ENCODE results near the gene MORC4.

MORC4 gene

DNA sequence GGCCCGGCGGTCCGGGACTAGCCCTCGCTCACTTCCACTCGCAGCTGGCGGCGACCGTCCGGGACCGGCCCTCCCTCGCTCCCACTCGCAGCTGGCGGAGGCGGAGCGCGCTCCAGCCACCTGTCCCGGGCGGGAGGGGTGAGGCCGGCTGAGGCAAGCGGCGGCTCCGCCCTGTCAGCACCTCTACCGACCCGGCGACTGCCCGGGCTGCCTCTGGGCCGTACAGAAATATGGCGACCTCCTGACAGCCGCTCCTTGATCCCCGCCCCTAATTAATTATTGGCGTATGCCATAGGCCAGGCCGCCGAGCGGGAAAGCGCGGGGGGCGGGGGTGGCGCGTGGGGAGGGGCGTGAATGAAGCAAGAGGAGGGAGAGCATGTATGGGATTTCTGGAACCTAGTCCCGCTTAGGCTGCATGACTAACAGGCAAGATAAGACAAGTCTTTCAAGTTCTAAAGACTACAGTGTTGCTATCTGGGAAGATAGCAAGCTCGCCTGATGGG, at the start of gene MORC4:
MORC4 (minus strand) TSS at position 200 of the 503 bp plus-strand sequence. CDS start 243 bp downstream, outside the sequence.
- no peak for DNase-seq
- H3K9ac ChIP-seq (ENCODE audit: low read depth, low read length), result no peak within 1 kb of the TSS
- H2AFZ ChIP-seq (ENCODE audit: low read depth, low read length), result no peak within 1 kb of the TSS

DNA sequence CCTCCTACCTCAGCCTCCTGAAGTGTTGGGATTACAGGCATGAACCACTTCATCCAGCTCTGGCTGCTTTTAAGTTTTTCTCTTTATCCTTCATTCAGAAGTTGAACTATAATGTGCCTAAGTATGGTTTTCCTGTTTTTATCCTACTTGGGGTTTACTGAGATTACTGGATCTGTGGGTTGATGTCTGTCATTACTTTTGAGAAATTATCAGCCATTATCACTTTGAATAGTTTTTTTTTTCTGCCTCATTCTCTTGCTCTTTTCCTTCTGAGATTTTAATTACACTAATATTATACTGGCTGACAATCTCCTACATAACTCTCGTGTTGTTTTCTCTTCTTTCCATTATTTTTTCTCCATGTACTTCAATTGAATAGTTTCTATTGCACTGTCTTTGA, 47.6 kb upstream of the MORC4 start:
- Histone ChIP-seq H3K9me3 (ENCODE audit: insufficient read depth, low read length, severe bottlenecking) (no peaks in the 10 kb centered on the region), H3K27me3 (ENCODE audit: insufficient read depth, low read length, poor library complexity) (no peaks in the 10 kb centered on the region), H2AFZ (ENCODE audit: low read depth, low read length) (no peak overlapping the region), H3K36me3 (ENCODE audit: insufficient read depth, low read length) (no peaks in the 10 kb centered on the region), H3K79me2 (ENCODE audit: insufficient read depth, low read length) (no peaks in the 10 kb centered on the region), H3K4me3 (ENCODE audit: low read depth in 1 of 2, low read length in 2 of 2) (no peak overlapping the region), H3K4me2 (ENCODE audit: insufficient read depth, low read length) (no peak overlapping the region), H4K20me1 (ENCODE audit: insufficient read depth, low read length) (no peaks in the 10 kb centered on the region), H3K27ac (ENCODE audit: low read length) (no peak overlapping the region), H3K9ac (ENCODE audit: low read depth, low read length) (no peak overlapping the region), H3K4me1 (ENCODE audit: insufficient read depth, low read length) (no peaks in the 10 kb centered on the region)
- DNase-seq (no peak), ATAC-seq (ENCODE audit: insufficient read depth, low read depth) (no peak)
- no peak for TF ChIP-seq EZH2 (IDR thresholded peaks at IDR 0.05; ENCODE audit: borderline replicate concordance, low read depth, low read length, severe bottlenecking)

More for the DNA sequence above, at the start of gene MORC4:
- H3K4me1 ChIP-seq (ENCODE audit: insufficient read depth, low read length), result no peaks in the 10 kb centered on the region
- H4K20me1 ChIP-seq (ENCODE audit: insufficient read depth, low read length), result no peaks in the 10 kb centered on the region
- no peaks in the 10 kb centered on the region for H3K9me3 ChIP-seq (ENCODE audit: insufficient read depth, low read length, severe bottlenecking)
- H3K79me2 ChIP-seq (ENCODE audit: insufficient read depth, low read length), result no peaks in the 10 kb centered on the region
- TF ChIP-seq, protein P1, sequence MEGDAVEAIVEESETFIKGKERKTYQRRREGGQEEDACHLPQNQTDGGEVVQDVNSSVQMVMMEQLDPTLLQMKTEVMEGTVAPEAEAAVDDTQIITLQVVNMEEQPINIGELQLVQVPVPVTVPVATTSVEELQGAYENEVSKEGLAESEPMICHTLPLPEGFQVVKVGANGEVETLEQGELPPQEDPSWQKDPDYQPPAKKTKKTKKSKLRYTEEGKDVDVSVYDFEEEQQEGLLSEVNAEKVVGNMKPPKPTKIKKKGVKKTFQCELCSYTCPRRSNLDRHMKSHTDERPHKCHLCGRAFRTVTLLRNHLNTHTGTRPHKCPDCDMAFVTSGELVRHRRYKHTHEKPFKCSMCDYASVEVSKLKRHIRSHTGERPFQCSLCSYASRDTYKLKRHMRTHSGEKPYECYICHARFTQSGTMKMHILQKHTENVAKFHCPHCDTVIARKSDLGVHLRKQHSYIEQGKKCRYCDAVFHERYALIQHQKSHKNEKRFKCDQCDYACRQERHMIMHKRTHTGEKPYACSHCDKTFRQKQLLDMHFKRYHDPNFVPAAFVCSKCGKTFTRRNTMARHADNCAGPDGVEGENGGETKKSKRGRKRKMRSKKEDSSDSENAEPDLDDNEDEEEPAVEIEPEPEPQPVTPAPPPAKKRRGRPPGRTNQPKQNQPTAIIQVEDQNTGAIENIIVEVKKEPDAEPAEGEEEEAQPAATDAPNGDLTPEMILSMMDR (IDR thresholded peaks at IDR 0.05; ENCODE audit: borderline replicate concordance, extremely low read depth, low read length, poor library complexity, severe bottlenecking), result no peak
- H3K27ac ChIP-seq (ENCODE audit: low read length), result no peak within 1 kb of the TSS
- H3K4me3 ChIP-seq (ENCODE audit: low read depth in 1 of 2, low read length in 2 of 2), result no peak within 1 kb of the TSS
- H3K27me3 ChIP-seq (ENCODE audit: insufficient read depth, low read length, poor library complexity), result no peaks in the 10 kb centered on the region
- H3K4me2 ChIP-seq (ENCODE audit: insufficient read depth, low read length), result no peak within 1 kb of the TSS
- no peaks in the 10 kb centered on the region for H3K36me3 ChIP-seq (ENCODE audit: insufficient read depth, low read length)
- no peak for ATAC-seq (ENCODE audit: insufficient read depth, low read depth)

DNA sequence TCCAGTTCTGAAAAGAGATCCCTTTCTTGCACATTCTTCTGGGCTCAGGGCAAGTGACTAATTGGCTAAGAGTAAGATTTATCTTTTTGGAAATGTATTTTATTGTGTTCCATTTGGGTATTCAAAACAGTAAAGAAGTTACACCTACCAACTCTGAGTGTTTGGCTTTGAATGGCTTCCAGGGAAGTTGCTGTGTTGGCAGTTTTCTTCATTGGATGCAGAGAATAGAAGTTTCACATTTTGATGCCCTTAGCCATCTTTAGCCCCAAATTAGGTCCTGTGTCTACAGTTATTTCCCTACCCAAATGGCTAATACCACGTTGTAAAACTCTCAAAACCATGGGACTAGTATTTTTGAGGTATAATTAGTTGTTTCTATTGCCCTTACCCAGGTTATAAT, 29.7 kb upstream of the MORC4 start:
- DNase-seq (no peak), ATAC-seq (ENCODE audit: insufficient read depth, low read depth) (no peak)
- no peak overlapping the region for H3K4me3 ChIP-seq (ENCODE audit: low read depth in 1 of 2, low read length in 2 of 2)
- H3K4me1 ChIP-seq (ENCODE audit: insufficient read depth, low read length), result no peaks in the 10 kb centered on the region
- H3K36me3 ChIP-seq (ENCODE audit: insufficient read depth, low read length), result no peaks in the 10 kb centered on the region
- H3K9me3 ChIP-seq (ENCODE audit: insufficient read depth, low read length, severe bottlenecking), result no peaks in the 10 kb centered on the region
- no peaks in the 10 kb centered on the region for H3K27me3 ChIP-seq (ENCODE audit: insufficient read depth, low read length, poor library complexity)
- H4K20me1 ChIP-seq (ENCODE audit: insufficient read depth, low read length), result no peaks in the 10 kb centered on the region
- H3K4me2 ChIP-seq (ENCODE audit: insufficient read depth, low read length), result no peak overlapping the region
- H2AFZ ChIP-seq (ENCODE audit: low read depth, low read length), result no peak overlapping the region
- H3K79me2 ChIP-seq (ENCODE audit: insufficient read depth, low read length), result no peaks in the 10 kb centered on the region
- TF ChIP-seq EZH2 (IDR thresholded peaks at IDR 0.05; ENCODE audit: borderline replicate concordance, low read depth, low read length, severe bottlenecking), result no peak
- TF ChIP-seq, protein P1 (IDR thresholded peaks at IDR 0.05; ENCODE audit: borderline replicate concordance, extremely low read depth, low read length, poor library complexity, severe bottlenecking), result no peak
- H3K9ac ChIP-seq (ENCODE audit: low read depth, low read length), result no peak overlapping the region
- no peak overlapping the region for H3K27ac ChIP-seq (ENCODE audit: low read length)

DNA sequence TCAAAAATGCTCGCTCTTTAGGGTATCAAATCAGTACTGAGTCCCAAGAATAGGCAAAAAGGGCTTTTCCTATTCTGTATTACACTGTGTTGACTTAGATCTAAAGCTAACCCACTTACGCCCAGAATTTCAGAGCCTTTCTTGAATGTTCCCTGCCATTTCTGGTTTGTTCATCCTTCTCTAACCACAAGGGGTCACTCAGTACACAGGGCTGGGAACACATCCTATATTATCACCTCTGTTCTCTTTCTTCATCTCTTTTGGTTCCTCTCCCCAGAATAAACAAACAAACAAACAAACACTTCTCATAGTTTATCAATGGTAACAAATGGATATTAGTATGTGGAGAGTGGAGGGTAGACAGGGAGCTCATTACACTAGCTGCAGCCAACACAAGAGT, 25.5 kb upstream of the MORC4 start:
- ATAC-seq (ENCODE audit: insufficient read depth, low read depth), result no peak
- H3K79me2 ChIP-seq (ENCODE audit: insufficient read depth, low read length), result no peaks in the 10 kb centered on the region
- H3K36me3 ChIP-seq (ENCODE audit: insufficient read depth, low read length), result no peaks in the 10 kb centered on the region
- no peak for TF ChIP-seq EZH2 (IDR thresholded peaks at IDR 0.05; ENCODE audit: borderline replicate concordance, low read depth, low read length, severe bottlenecking)
- TF ChIP-seq, protein P1 (IDR thresholded peaks at IDR 0.05; ENCODE audit: borderline replicate concordance, extremely low read depth, low read length, poor library complexity, severe bottlenecking), result peak; percentile 48
- no peak overlapping the region for H3K4me3 ChIP-seq (ENCODE audit: low read depth in 1 of 2, low read length in 2 of 2)
- H3K9ac ChIP-seq (ENCODE audit: low read depth, low read length), result no peak overlapping the region
- H3K27me3 ChIP-seq (ENCODE audit: insufficient read depth, low read length, poor library complexity), result no peaks in the 10 kb centered on the region
- H3K27ac ChIP-seq (ENCODE audit: low read length), result no peak overlapping the region
- no peaks in the 10 kb centered on the region for H4K20me1 ChIP-seq (ENCODE audit: insufficient read depth, low read length)
- no peak overlapping the region for H2AFZ ChIP-seq (ENCODE audit: low read depth, low read length)
- H3K4me1 ChIP-seq (ENCODE audit: insufficient read depth, low read length), result no peaks in the 10 kb centered on the region
- no peaks in the 10 kb centered on the region for H3K9me3 ChIP-seq (ENCODE audit: insufficient read depth, low read length, severe bottlenecking)
- DNase-seq, result no peak
- H3K4me2 ChIP-seq (ENCODE audit: insufficient read depth, low read length), result no peak overlapping the region

Data from DND-41 (cell line).